Tibial nerve (tissue), 4 donors: ENCODE measurements around the gene C16orf74. TPM values are rescaled to one million over a fixed set of nuclear protein-coding genes. Genes with fewer than 3 reads are reported as not detected.

ENCODE experiments used
- DNase-seq, 2 donors: peaks; one replicate each; pipeline ENCODE4 v3.0.0-alpha.2; 2019; ENCODE audit warnings: low spot score in 2 of 2
- H3K27ac ChIP-seq, 4 donors: fragments of 200-600 bp; sonication (generic) in 3 of 4; one replicate each; pipeline ENCODE4 v1.5.1; 2017 to 2019; ENCODE audit warnings: mild to moderate bottlenecking in 1 of 4
- H3K27me3 ChIP-seq, 2 donors: fragments of 200-600 bp; sonication (generic) in 1 of 2; one replicate each; pipeline versions ENCODE4 v1.5.1 to v1.6.0; 2017 to 2019
- H3K36me3 ChIP-seq, 3 donors: fragments of 200-600 bp; sonication (generic); one replicate each; pipeline ENCODE4 v1.5.1; 2018 to 2019
- H3K4me1 ChIP-seq, 4 donors: fragments of 200-600 bp; sonication (generic) in 3 of 4; one replicate each; pipeline ENCODE4 v1.5.1; 2017 to 2019
- H3K4me3 ChIP-seq, 4 donors: fragments of 200-600 bp; sonication (generic) in 3 of 4; one replicate each; pipeline ENCODE4 v1.5.1; 2017 to 2019; ENCODE audit warnings: mild to moderate bottlenecking in 1 of 4, moderate library complexity in 1 of 4
- H3K9me3 ChIP-seq, 4 donors: fragments of 200-600 bp; sonication (generic) in 3 of 4; one replicate each; pipeline ENCODE4 v1.5.1; 2017 to 2019
- EP300 ChIP-seq, 2 donors: sonication (generic); formaldehyde crosslinking; IDR thresholded peaks; one replicate each; pipeline ENCODE4 v1.6.1; 2017; ENCODE audit warnings: antibody characterized with exemption in 2 of 2, mild to moderate bottlenecking in 1 of 2
- POLR2A ChIP-seq, 2 donors: fragments of 450-650 bp; IDR thresholded peaks; one replicate each; pipeline ENCODE4 v1.6.1; 2017; ENCODE audit warnings: antibody characterized with exemption in 2 of 2, mild to moderate bottlenecking in 2 of 2, moderate library complexity in 2 of 2
- WGBS, 2 donors: methylation state at CpG; one replicate each; pipeline ENCODE4 v1.1.5; 2018; 5-methylcytosine and 5-hydroxymethylcytosine counted together
- total RNA-seq, 4 donors: library from RNA; depleted of rRNA; stranded (reverse); fragments of >200 nt; gene quantifications; one replicate each; pipeline ENCODE4 v1.1.0, GENCODE V29; 2016
- TF ChIP-seq, protein P1 (sequence below), 5 experiments: fragments of 200-600 bp in 3 of 5; fragments of 450-650 bp in 2 of 5; sonication (generic) in 3 of 5; IDR thresholded peaks; one replicate each; pipeline ENCODE4 v1.5.1; 2016 to 2019; ENCODE audit warnings: antibody characterized with exemption in 5 of 5, mild to moderate bottlenecking in 3 of 5, moderate library complexity in 2 of 5

C16orf74 gene
- total RNA-seq, 4 donors from 2014 or later: 1.5 to 2.5 TPM; not detected in 2

DNA sequence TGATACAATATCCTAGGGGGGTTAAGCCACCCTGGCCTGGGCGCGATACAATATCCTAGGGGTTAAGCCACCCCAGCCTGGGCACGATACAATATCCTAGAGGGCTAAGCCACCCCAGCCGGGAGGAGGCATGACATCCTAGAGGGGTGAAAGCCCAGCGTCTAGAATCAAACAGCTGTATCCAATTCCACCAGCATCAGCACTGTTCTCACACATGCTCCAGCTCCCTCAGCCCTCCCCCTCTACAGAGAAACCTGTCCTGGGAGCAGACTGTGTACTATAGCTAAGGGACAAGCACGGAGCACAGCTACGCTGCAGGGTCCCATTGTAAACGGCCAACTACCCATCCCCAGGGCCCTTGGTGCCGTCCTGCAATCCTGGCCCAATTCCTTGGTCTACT lies 68.4 kb downstream of the C16orf74 start:
- WGBS, 2 donors: 73 to 88% methylated on average over 9 of the region's 9 CpGs
- no peaks in the 10 kb centered on the region for H3K4me1 ChIP-seq

GRCh38 chr16:85681255-85681654 lies 69.6 kb downstream of the C16orf74 start:
- no peak for DNase-seq
- no peak overlapping the region for H3K27ac ChIP-seq
- no peaks in the 10 kb centered on the region for H3K4me1 ChIP-seq
- peaks cover 0 to 29% (median 0%) of the 10 kb centered on the region in 3 donors for H3K36me3 ChIP-seq
- no peak overlapping the region for H3K4me3 ChIP-seq
- H3K27me3 ChIP-seq: no peaks in the 10 kb centered on the region
- 90 to 92% methylated on average over 8 of the region's 8 CpGs for WGBS, 2 donors
- no peaks in the 10 kb centered on the region for H3K9me3 ChIP-seq
- TF ChIP-seq, protein P1, sequence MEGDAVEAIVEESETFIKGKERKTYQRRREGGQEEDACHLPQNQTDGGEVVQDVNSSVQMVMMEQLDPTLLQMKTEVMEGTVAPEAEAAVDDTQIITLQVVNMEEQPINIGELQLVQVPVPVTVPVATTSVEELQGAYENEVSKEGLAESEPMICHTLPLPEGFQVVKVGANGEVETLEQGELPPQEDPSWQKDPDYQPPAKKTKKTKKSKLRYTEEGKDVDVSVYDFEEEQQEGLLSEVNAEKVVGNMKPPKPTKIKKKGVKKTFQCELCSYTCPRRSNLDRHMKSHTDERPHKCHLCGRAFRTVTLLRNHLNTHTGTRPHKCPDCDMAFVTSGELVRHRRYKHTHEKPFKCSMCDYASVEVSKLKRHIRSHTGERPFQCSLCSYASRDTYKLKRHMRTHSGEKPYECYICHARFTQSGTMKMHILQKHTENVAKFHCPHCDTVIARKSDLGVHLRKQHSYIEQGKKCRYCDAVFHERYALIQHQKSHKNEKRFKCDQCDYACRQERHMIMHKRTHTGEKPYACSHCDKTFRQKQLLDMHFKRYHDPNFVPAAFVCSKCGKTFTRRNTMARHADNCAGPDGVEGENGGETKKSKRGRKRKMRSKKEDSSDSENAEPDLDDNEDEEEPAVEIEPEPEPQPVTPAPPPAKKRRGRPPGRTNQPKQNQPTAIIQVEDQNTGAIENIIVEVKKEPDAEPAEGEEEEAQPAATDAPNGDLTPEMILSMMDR (IDR thresholded peaks at IDR 0.05): no peak
- TF ChIP-seq EP300 (IDR thresholded peaks at IDR 0.05) (no peak), POLR2A (IDR thresholded peaks at IDR 0.05) (no peak)

More for the DNA sequence above, 68.4 kb downstream of the C16orf74 start:
- H3K9me3 ChIP-seq: no peaks in the 10 kb centered on the region
- H3K27ac ChIP-seq: no peak overlapping the region
- H3K27me3 ChIP-seq: no peaks in the 10 kb centered on the region
- TF ChIP-seq POLR2A (IDR thresholded peaks at IDR 0.05): no peak
- TF ChIP-seq, protein P1 (IDR thresholded peaks at IDR 0.05): no peak
- TF ChIP-seq EP300 (IDR thresholded peaks at IDR 0.05): no peak
- H3K36me3 ChIP-seq: peaks cover 0 to 18% (median 0%) of the 10 kb centered on the region in 3 donors
- DNase-seq: no peak
- H3K4me3 ChIP-seq: no peak overlapping the region

DNA sequence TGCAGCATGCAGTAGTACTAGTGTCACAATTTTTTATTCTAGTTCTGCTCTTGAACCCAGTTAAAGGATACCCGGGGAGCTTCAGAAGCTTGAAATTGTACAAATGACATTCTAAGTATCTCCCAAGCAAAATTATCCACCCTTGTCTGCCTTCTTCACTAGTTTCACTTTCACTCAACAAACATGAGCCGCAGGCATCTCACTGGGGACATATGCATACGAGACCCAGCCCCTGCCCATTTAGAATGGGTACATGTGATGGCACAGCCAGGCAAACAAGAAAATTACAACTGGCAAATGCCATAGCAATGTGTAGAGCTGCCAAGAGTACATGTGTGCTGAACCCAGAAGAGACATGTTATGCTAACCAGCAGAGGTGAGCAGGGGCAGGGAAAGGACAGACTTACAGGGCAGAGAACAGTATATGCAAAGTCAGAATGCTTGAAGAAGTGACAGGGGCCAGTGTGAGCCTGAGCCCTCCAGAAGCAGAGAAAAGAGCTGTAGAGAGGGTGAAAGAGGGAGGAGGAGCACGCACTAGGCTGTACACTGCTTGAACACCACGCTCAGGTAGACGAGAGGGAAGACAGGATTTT lies 70.4 kb downstream of the C16orf74 start:
- no peaks in the 10 kb centered on the region for H3K27me3 ChIP-seq
- H3K36me3 ChIP-seq: peaks cover 0 to 32% (median 0%) of the 10 kb centered on the region in 3 donors
- 89 to 93% methylated on average over 6 of the region's 6 CpGs for WGBS, 2 donors
- DNase-seq: no peak
- H3K27ac ChIP-seq: no peak overlapping the region
- no peak overlapping the region for H3K4me3 ChIP-seq
- no peaks in the 10 kb centered on the region for H3K9me3 ChIP-seq
- TF ChIP-seq POLR2A (IDR thresholded peaks at IDR 0.05) (no peak), EP300 (IDR thresholded peaks at IDR 0.05) (no peak)
- TF ChIP-seq, protein P1 (IDR thresholded peaks at IDR 0.05): no peak
- no peaks in the 10 kb centered on the region for H3K4me1 ChIP-seq

GRCh38 chr16:85679870-85680269 lies 71.0 kb downstream of the C16orf74 start:
- Histone ChIP-seq H3K9me3 (no peaks in the 10 kb centered on the region), H3K4me1 (no peaks in the 10 kb centered on the region), H3K27ac (no peak overlapping the region), H3K4me3 (no peak overlapping the region), H3K36me3 (peaks cover 0 to 38% (median 0%) of the 10 kb centered on the region in 3 donors), H3K27me3 (no peaks in the 10 kb centered on the region)
- DNase-seq: no peak
- no peak for TF ChIP-seq POLR2A (IDR thresholded peaks at IDR 0.05)
- TF ChIP-seq, protein P1 (IDR thresholded peaks at IDR 0.05): no peak
- TF ChIP-seq EP300 (IDR thresholded peaks at IDR 0.05): no peak
- WGBS, 2 donors: 88 to 90% methylated on average over 6 of the region's 6 CpGs

- no peaks in the 10 kb centered on the region for H3K27me3 ChIP-seq
- DNase-seq: no peak
- H3K4me1 ChIP-seq: peaks cover 0 to 4% (median 2%) of the 10 kb centered on the region in 4 donors
- H3K4me3 ChIP-seq: no peak overlapping the region
- peaks cover 0 to 48% (median 0%) of the 10 kb centered on the region in 3 donors for H3K36me3 ChIP-seq
- H3K27ac ChIP-seq: no peak overlapping the region
- WGBS, 2 donors: 87 to 88% methylated on average over 5 of the region's 5 CpGs
- H3K9me3 ChIP-seq: no peaks in the 10 kb centered on the region
- TF ChIP-seq EP300 (IDR thresholded peaks at IDR 0.05) (no peak), POLR2A (IDR thresholded peaks at IDR 0.05) (no peak)
- TF ChIP-seq, protein P1 (IDR thresholded peaks at IDR 0.05): no peak
These were observed 72.1 kb downstream of the C16orf74 start for GRCh38 chr16:85678821-85679220.
